SK-N-DZ (cell line): ENCODE results near the gene ESPN. TPM values are rescaled to one million over a fixed set of nuclear protein-coding genes. Genes with fewer than 3 reads are reported as not detected.
"Not testable (repeated sequence)": the region's sequence is repeated elsewhere in the genome, so short reads cannot be mapped to it uniquely, and the experiment has no call there.

ENCODE experiments used
- DNase-seq: peaks from one replicate; pipeline ENCODE4 v3.0.0-alpha.2; 2015; ENCODE audit warnings: low spot score
- polyA plus RNA-seq, 2 experiments: library from polyadenylated mRNA; depleted of rRNA; stranded (reverse); fragments of >200 nt; gene quantifications; 2 replicates each; pipeline ENCODE4 v1.2.3, GENCODE V29; 2014

The ESPN gene
- polyA plus RNA-seq (2014; cell fraction: cytosol; rRNA removed) = 0.20 TPM in 1 of 2 replicates, not detected in the other
- polyA plus RNA-seq (2014; cell fraction: nucleus; rRNA removed) = 0.15 TPM in 1 of 2 replicates, not detected in the other

DNA sequence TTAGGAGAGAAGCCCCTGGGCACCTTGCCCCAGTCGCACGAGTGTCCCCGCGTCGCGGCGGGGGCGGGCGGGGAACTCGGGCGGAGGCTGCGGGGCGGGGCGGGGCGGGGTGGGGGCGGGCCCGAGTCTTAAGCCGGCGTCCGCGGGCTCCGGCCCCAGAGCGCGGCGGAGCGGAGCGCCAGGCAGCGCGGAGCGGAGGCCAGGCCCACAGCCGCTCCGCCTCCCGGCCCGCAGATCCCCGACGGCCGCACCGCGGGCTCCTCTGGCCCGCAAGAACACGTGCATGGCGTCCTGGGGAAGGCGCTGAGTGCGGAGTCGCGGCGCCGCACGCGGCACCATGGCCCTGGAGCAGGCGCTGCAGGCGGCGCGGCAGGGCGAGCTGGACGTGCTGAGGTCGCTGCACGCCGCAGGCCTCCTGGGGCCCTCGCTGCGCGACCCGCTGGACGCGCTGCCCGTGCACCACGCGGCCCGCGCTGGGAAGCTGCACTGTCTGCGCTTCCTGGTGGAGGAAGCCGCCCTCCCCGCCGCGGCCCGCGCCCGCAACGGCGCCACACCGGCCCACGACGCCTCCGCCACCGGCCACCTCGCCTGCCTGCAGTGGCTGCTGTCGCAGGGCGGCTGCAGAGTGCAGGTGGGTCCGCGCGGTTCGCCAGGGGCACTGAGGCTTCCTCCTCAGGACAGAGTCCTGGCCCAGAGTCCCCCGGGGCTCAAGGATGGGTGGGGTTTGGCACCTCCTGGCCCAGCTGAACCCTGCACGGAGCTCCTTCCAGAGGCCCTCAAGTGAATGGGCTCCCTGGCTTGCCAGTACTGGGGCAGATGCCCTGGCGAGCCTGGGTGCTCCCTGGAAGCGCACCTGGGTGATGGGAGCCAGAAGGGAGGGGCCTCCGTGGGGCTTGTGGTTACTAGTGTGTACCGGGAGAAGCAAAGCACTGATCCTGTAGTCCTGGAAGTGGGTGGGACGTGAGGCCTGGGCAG is at the start of gene ESPN:
ESPN (plus strand) TSS at position 158 of the 975 bp plus-strand sequence; CDS start at position 338, 180 bp downstream.
- DNase-seq = no peak

DNA sequence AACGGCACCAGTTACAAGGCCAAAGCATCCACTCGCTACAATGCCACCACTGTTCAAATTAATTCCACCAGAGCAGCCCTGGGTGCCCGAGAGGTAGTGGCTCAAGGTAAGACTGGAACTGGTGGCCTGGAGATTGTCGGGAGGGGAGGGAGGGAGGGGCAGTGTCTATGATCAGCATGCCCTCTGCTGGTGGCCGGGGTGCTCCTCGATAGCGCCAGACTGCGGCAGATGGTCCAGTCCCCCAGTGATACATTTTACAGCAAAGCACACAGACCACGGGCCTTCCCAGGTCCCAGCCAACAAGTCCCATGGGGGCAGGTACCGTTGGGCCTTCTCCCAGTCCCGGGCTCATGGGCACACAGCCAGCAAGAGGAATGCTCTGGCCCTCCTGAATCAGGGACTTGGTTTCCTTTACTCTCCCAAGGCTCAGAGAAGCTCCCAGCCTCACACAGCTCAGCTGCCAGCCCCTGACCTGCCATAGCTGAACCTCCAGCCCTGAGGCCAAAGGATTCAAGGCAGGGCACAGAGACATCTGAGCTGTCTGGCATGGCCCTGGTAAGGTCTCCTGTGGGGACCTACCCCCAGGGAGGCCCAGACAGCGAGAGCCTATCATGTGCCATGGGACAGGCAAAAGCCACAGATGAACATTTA is 46.4 kb upstream of the ESPN start:
- peak; percentile 31 for DNase-seq

DNA sequence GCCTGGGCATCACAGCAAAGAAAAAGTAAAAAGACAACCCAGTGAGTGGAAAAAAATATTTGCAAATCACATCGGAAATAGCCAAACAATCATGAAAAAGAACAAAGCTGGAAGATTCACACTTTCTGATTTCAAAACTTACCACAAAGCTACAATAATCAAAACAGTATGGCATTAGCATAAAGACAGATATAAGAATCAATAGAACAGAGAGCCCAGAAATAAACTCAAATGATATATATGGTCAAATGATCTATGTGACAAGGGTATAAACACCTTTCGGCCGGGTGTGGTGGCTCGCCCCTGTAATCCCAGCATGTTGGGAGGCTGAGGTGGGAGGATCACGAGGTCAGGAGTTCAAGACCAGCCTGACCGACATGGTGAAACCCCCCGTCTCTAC is 44.5 kb upstream of the ESPN start:
- DNase-seq = no peak

GRCh38 chr1:6384135-6384534 is 40.4 kb upstream of the ESPN start:
- DNase-seq = no peak

DNA sequence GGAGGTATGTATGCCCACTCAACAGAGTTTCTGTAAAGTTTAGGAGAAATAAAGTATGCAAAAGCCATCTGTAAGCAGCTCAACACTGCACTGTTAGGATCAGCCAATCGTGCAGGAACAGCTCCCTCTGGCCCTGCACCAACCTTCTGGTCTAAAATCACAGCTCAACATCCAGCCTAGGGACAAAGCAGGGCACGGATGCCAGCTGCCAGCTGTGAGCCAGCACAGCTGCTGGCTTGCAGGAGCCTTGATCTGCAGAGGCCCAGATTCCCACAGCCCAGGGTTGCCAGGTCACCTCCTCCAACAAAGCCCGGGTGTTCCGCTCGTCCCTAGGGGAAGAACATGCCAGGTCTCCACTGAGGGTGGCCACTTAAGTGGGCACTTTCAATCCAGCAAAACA is 39.6 kb upstream of the ESPN start:
- no peak for DNase-seq

- peak; percentile 36 for DNase-seq
Measured at GRCh38 chr1:6385488-6386191, 38.9 kb upstream of the ESPN start.

- DNase-seq = no peak
Measured at GRCh38 chr1:6386371-6386949, 38.1 kb upstream of the ESPN start.

GRCh38 chr1:6389971-6390370 is 34.6 kb upstream of the ESPN start:
- DNase-seq = no peak

DNA sequence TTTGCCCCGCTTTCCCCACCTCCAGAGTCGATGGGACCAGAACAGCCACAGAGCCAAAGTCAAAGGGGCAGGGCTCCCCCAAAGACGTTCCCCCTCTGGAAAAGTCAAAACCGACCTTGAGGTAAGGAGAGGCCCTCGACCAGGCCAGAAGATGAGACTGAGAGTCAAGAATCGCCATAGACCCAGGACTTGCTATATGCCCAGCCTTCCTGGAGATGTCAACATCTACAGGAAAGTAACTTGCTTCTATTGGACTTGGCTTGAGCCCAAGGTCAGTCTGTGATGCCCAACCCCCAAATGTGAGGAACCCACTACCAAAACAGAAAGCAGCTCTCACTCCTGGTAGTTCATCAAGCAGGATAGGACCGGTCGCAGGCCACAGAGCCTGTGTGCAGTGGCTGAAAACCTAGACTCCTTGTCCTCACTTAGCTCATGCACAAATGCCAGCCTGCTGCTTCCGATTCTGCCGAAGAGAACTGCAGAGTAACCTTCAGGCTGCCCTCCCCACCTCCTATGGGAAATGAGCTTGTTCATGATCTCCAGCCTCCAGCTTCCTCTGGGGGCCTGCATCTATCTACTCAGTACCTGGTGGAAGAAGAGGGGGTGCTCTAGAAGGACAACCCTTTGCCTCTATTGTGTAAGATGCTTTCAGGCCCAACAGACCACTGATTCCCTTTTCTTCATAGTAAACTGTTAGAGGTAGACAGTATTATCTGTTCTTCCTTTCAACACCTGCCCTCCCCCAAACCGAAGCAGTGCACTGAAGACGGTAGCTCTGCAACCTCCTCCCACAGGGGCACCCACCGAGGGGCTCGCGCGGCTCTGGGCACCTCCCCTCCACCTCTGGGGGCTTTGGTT is 32.4 kb upstream of the ESPN start:
- DNase-seq = no peak

DNA sequence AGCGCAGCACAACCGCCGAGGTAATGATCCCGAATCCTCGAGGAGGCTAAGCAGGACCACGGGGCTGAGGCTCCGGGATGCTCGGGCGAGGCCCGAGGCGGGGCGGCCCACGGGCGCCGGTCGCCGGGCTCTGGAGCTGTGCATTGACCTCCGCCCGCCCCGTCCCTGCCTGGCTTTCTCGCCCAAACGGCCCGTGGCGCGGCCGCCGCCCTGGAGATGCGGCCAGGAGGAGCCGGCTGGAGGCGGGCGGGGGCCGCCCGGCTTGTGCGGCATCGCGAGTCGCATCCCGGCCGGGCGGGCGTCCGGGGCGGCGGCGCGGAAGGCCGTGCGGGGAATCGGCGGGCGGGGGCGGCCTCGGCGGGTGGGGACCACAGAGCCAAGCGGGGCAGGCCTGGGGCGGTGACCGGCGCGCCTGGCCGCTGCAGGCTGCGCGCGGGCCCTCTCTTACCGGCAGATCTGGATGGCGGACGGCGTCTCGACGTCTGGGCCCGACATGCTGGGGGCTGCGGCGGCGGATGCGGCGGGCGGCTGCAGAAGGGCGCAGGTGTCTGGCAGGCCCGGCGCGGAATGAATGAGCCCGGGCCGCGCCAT is 31.7 kb upstream of the ESPN start:
- no peak for DNase-seq

DNA sequence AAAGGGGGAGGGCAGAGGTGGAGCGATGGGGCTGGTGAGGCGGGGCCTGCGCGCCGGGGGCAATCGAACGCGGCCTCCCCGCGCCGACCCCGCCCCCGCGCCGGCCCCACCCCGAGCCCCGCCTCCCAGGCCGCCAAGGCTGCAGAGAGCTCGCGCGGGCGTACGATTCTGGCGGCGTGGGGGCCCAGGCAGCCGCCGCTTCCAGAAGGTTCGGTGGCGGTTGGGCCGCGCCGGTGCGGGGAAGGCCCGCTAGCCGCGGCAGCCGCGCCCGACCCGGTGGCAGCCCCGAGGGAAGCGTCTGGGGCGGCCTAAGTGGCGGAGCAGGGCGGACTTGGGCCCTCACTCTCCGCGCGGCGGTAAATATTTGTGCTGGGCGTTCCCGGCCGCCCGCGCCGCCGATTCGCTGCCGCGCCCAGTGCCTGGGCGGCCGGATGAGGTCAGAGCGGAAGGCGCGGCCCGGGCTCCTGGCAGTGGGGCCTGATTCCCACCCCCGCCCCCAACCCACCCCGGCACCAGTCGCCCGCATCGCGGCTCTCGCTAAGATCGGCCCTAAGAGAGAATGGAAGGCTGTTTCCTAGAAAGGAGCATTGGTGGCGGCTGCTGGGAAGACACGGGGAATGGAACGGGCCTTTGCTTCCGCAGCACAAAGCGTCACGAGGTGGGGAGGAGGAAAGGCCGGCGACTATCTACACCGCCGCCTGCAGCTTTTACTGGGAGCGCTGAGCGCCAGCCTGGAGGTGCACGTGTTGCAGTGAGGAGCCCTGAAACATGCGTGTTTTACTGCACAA is 31.0 kb upstream of the ESPN start, which contains the start of gene ACOT7:
ACOT7 (minus strand) TSS at position 368 of the 788 bp plus-strand sequence. CDS start 368 bp downstream, outside the sequence.
- DNase-seq = peak; percentile 81

GRCh38 chr1:6395130-6395529 is 29.4 kb upstream of the ESPN start:
- DNase-seq = not testable (repeated sequence)

GRCh38 chr1:6395781-6396244 is 28.8 kb upstream of the ESPN start:
- not testable (repeated sequence) for DNase-seq

GRCh38 chr1:6396998-6397397 is 27.6 kb upstream of the ESPN start:
- DNase-seq = no peak

DNA sequence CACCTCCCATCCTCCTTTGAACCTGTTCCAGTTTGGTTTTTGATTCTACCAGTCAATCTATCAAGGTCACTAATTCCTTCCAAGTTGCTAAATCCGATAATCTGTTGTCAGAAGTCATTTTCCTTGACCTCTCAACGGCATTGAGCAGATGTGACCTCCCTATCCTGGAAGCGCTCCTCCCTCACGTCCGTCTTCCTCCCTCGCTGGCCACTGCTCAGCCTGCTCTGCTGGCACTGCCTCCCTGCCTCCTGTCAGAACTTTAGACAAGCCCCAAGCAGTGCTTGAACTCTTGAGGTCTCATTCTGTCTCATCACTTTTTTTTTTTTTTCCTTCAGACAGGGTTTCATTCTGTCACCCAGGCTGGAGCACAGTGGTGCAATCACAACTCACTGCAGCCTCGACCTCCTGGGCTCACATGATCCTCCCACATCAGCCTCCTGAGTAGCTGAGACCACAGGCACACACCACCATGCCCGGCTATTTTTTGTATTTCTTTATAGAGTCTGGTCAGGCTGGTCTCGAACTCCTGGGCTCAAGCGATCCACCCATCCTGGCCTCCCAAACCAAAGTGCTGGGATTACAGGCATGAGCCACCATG is 26.6 kb upstream of the ESPN start:
- DNase-seq = no peak

- DNase-seq = no peak
Measured at GRCh38 chr1:6399294-6399693, 25.3 kb upstream of the ESPN start.

DNA sequence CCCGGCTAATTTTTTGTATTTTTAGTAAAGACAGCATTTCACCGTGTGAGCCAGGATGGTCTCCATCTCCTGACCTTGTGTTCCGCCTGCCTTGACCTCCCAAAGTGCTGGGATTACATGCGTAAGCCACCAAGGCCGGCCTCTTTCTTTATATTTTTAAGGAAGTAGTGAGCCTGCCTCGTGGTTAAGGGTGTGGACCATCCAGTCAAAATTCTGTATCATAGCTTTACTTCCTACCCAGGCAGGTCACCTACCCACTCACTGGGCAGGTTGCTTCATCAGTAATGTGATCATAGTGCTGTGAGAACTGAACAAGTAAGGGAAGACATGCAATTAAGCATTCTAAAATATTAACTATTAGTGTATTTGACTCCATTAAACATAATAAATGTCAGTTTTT is 22.9 kb upstream of the ESPN start:
- DNase-seq = no peak

DNA sequence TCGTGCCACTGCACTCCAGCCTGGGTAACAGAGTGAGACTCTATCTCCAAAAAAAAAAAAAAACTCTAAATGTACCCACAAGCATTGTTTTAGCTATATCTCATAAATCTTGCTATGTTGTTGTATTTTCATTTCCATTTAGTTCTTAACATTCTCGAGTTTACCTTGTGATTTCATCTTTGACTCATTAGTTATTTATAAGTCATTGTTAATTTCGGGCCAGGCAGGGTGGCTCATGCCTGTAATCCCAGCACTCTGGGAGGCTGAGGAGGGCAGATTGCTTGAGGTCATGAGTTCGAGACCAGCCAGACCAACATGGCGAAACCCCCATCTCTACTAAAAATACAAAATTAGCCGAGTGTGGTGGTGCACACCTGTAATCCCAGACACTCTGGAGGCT is 16.6 kb upstream of the ESPN start:
- DNase-seq = no peak

DNA sequence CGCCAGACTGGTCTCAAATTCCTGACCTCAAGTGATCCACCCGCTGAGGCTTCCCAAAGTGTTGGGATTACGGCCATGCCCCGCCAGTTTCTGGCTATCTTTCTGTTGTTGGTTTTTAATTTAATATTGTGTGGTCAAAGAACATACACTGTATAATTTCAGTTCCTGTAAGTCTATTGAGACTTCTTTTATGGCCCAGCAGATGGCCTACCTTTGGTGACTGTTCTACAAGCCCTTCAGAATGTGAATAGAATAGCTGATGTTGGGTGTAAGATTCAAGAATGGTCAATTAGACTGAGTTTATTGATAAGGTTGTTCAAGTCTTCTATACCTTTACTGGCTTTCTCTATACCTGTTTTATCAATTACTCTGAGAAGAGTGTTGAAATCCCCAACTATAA is 15.5 kb upstream of the ESPN start:
- no peak for DNase-seq
